Measurements from ENCODE around the gene CNN3. TPM values are rescaled to one million over a fixed set of nuclear protein-coding genes. Genes with fewer than 3 reads are reported as not detected.

Gene CNN3
- total and polyA plus RNA-seq, 2 donors from 2014 or later = 232 to 291 TPM

GRCh38 chr1:94862718-94863117, 64.2 kb downstream of the CNN3 start:
- FAIRE-seq (no peak), DNase-seq (no peak)
- no peak for TF ChIP-seq CTCF (IDR thresholded peaks at IDR 0.05; ENCODE audit: borderline replicate concordance, extremely low read depth, insufficient read depth)
- Histone ChIP-seq H3K9ac (ENCODE audit: low read length in 3 of 3) (peak overlapping the region in 2 of 3 donors; percentile 51 to 72), H3K9me3 (ENCODE audit: control insufficient read depth in 2 of 3, insufficient read depth in 1 of 3, low read length in 3 of 3) (no peaks in the 10 kb centered on the region), H3K4me3 (ENCODE audit: low read length in 3 of 3) (peak overlapping the region in 1 of 3 donors; percentile 0), H3K27ac (ENCODE audit: low read depth in 2 of 2, low read length in 2 of 2) (peak overlapping the region; percentile 92 to 98), H3K36me3 (ENCODE audit: control insufficient read depth in 2 of 3, insufficient read depth in 3 of 3, low read length in 3 of 3) (no peaks in the 10 kb centered on the region), H3K4me1 (ENCODE audit: control insufficient read depth in 2 of 3, insufficient read depth in 2 of 3, low read depth in 1 of 3, low read length in 3 of 3) (peaks cover 13 to 51% (median 32%) of the 10 kb centered on the region in 3 donors), H3K27me3 (ENCODE audit: control insufficient read depth, insufficient read depth, low read length) (no peaks in the 10 kb centered on the region)
- intact Hi-C loops (cut with DNase I) = loop anchor here (10.0 kb wide), 1 partner anchor 62 kb away; the partner anchor contains the start of gene CNN3

- H3K27me3 ChIP-seq (ENCODE audit: control insufficient read depth, insufficient read depth, low read length) = no peaks in the 10 kb centered on the region
- no peak for FAIRE-seq
- no peak overlapping the region for H3K4me3 ChIP-seq (ENCODE audit: low read length in 3 of 3)
- DNase-seq = no peak
- H3K9me3 ChIP-seq (ENCODE audit: control insufficient read depth in 2 of 3, insufficient read depth in 1 of 3, low read length in 3 of 3) = no peaks in the 10 kb centered on the region
- no peak overlapping the region for H3K9ac ChIP-seq (ENCODE audit: low read length in 3 of 3)
- intact Hi-C loops (cut with DNase I) = loop anchor here (5.0 kb wide), 1 partner anchor 183 kb away; no protein-coding TSS in a partner anchor
- peak overlapping the region in 1 of 2 donors; percentile 24 for H3K27ac ChIP-seq (ENCODE audit: low read depth in 2 of 2, low read length in 2 of 2)
- no peaks in the 10 kb centered on the region for H3K36me3 ChIP-seq (ENCODE audit: control insufficient read depth in 2 of 3, insufficient read depth in 3 of 3, low read length in 3 of 3)
- H3K4me1 ChIP-seq (ENCODE audit: control insufficient read depth in 2 of 3, insufficient read depth in 2 of 3, low read depth in 1 of 3, low read length in 3 of 3) = peaks cover 7 to 46% (median 31%) of the 10 kb centered on the region in 3 donors
- no peak for TF ChIP-seq CTCF (IDR thresholded peaks at IDR 0.05; ENCODE audit: borderline replicate concordance, extremely low read depth, insufficient read depth)
Observed at GRCh38 chr1:94859174-94859573, 67.7 kb downstream of the CNN3 start.

GRCh38 chr1:94858276-94858675, 68.6 kb downstream of the CNN3 start:
- Histone ChIP-seq H3K4me3 (ENCODE audit: low read length in 3 of 3) (no peak overlapping the region), H3K27ac (ENCODE audit: low read depth in 2 of 2, low read length in 2 of 2) (no peak overlapping the region), H3K36me3 (ENCODE audit: control insufficient read depth in 2 of 3, insufficient read depth in 3 of 3, low read length in 3 of 3) (no peaks in the 10 kb centered on the region), H3K9me3 (ENCODE audit: control insufficient read depth in 2 of 3, insufficient read depth in 1 of 3, low read length in 3 of 3) (no peaks in the 10 kb centered on the region), H3K9ac (ENCODE audit: low read length in 3 of 3) (no peak overlapping the region), H3K27me3 (ENCODE audit: control insufficient read depth, insufficient read depth, low read length) (no peaks in the 10 kb centered on the region), H3K4me1 (ENCODE audit: control insufficient read depth in 2 of 3, insufficient read depth in 2 of 3, low read depth in 1 of 3, low read length in 3 of 3) (peaks cover 0 to 42% (median 33%) of the 10 kb centered on the region in 3 donors)
- TF ChIP-seq CTCF (IDR thresholded peaks at IDR 0.05; ENCODE audit: borderline replicate concordance, extremely low read depth, insufficient read depth) = no peak
- intact Hi-C loops (cut with DNase I) = loop anchor here (5.0 kb wide), 1 partner anchor 184 kb away; no protein-coding TSS in a partner anchor
- FAIRE-seq (no peak), DNase-seq (no peak)

GRCh38 chr1:94856868-94857267, 70.0 kb downstream of the CNN3 start:
- no peak for TF ChIP-seq CTCF (IDR thresholded peaks at IDR 0.05; ENCODE audit: borderline replicate concordance, extremely low read depth, insufficient read depth)
- no peak overlapping the region for H3K4me3 ChIP-seq (ENCODE audit: low read length in 3 of 3)
- DNase-seq (no peak), FAIRE-seq (no peak)
- H3K27ac ChIP-seq (ENCODE audit: low read depth in 2 of 2, low read length in 2 of 2) = peak overlapping the region in 1 of 2 donors; percentile 35
- no peaks in the 10 kb centered on the region for H3K27me3 ChIP-seq (ENCODE audit: control insufficient read depth, insufficient read depth, low read length)
- intact Hi-C loops (cut with DNase I) = loop anchor here (5.0 kb wide), 1 partner anchor 185 kb away; no protein-coding TSS in a partner anchor
- H3K9ac ChIP-seq (ENCODE audit: low read length in 3 of 3) = no peak overlapping the region
- no peaks in the 10 kb centered on the region for H3K9me3 ChIP-seq (ENCODE audit: control insufficient read depth in 2 of 3, insufficient read depth in 1 of 3, low read length in 3 of 3)
- peaks cover 0 to 28% (median 19%) of the 10 kb centered on the region in 3 donors for H3K4me1 ChIP-seq (ENCODE audit: control insufficient read depth in 2 of 3, insufficient read depth in 2 of 3, low read depth in 1 of 3, low read length in 3 of 3)
- H3K36me3 ChIP-seq (ENCODE audit: control insufficient read depth in 2 of 3, insufficient read depth in 3 of 3, low read length in 3 of 3) = no peaks in the 10 kb centered on the region

Data from kidney (tissue), 14 donors.